ENCODE measurements around the gene SIL1.
"Not testable (repeated sequence)": the region's sequence is repeated elsewhere in the genome, so short reads cannot be mapped to it uniquely, and the experiment has no call there.

The SIL1 gene

DNA sequence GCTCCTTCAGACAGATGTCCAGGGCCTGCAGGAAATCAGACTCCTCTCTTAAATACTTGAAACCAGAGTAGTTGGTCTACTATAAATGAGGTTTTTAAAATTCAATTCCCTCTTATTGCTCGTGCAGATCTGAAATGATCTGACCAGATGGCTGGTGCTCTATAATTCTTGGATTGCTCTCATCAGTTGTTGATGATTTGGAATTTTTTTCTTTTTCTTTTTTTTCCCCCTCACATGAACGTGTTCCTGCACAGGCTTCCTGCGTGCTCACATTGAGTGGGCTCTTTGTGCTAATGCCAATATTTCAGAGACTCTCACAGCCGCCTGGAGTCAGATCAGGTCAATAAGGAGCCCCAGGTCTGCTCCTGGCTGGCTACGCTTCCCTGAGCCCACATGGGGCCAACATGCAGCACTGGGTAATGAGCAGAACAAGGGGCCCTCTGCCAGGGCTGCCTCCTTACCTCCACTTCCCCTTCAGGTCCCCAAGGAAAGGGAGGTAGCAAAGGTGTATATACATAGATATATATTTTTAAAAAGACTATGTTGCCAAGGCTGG is 82.0 kb downstream of the SIL1 start:
- in situ Hi-C loops (cut with MboI; ENCODE audit: low sequenced_read_pairs) = no loop called here

DNA sequence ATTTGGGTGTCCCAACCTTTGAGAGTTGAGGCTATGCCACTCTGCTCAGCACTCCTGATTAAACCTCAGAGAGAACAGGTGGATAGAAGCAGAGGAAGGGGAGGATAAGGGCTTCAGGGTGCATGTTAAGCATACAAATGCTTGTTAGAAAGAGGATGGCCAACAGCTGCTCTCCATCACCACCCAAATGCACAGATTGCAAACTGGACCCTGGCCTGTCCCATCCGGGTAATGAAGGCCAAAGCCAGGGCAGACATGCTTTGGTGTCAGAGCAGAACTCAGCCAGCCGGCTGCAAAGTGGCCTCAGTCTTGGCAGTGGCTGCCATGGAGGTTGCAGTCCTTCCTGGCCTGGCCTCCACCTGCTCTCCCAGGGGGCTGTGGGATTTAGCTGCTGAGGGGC is 84.3 kb downstream of the SIL1 start:
- in situ Hi-C loops (cut with MboI; ENCODE audit: low sequenced_read_pairs) = no loop called here

GRCh38 chr5:139112362-139112761 is 85.8 kb downstream of the SIL1 start:
- in situ Hi-C loops (cut with MboI; ENCODE audit: low sequenced_read_pairs) = not testable (repeated sequence)

DNA sequence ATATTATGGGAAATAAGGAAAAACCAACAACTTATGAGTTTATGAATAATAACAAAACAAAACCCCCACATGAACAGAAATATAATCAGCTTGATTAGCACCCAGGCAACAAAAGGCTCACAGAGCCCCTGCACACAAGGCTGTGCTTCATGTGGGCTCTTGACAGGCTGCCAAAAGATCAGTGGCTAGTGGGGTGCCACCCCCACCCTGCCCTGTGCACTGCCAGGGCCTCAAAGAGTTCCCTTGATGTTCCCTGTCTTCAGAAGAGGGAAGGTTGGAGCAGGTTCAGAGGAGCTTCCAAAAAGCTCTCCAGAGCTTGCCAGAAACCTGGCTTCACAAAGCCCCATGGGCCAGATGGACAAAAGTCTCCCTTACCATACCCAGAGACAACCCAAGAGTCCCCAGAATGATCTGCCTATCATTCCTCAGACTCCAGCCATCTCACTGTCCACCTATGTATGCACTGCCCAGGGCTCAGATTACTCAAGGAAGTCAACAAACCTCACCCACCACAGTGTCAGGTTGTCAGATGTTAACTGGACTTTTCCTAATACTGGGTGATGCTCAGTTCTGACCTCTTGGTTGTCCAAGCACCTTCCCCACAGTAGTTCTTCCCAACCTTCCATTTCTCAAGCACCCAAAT is 87.5 kb downstream of the SIL1 start:
- in situ Hi-C loops (cut with MboI; ENCODE audit: low sequenced_read_pairs) = no loop called here

GRCh38 chr5:139108063-139108824 is 89.9 kb downstream of the SIL1 start:
- in situ Hi-C loops (cut with MboI; ENCODE audit: low sequenced_read_pairs) = no loop called here

DNA sequence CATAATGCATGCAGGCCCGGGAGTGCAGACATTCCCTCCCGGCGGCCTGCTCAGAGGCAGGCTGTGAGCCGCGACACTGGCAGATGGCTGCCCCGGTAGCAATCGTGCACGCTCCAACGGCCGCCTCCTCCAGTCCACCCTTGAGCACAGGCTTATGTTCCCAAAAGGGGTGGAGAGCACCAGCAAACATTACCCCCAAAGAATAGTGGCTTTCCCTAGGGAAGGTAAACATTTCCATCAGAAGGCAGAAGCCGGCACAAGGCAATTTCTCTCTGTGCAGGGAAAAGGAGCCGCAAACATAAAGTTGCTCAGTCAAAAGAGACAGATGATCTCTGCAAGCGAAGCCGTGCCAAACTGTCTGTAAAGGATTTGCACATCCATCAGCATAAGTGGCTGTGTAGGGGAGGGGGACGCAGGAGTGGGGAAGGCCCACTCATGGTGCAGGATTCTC is 92.5 kb downstream of the SIL1 start:
- in situ Hi-C loops (cut with MboI; ENCODE audit: low sequenced_read_pairs) = no loop called here

DNA sequence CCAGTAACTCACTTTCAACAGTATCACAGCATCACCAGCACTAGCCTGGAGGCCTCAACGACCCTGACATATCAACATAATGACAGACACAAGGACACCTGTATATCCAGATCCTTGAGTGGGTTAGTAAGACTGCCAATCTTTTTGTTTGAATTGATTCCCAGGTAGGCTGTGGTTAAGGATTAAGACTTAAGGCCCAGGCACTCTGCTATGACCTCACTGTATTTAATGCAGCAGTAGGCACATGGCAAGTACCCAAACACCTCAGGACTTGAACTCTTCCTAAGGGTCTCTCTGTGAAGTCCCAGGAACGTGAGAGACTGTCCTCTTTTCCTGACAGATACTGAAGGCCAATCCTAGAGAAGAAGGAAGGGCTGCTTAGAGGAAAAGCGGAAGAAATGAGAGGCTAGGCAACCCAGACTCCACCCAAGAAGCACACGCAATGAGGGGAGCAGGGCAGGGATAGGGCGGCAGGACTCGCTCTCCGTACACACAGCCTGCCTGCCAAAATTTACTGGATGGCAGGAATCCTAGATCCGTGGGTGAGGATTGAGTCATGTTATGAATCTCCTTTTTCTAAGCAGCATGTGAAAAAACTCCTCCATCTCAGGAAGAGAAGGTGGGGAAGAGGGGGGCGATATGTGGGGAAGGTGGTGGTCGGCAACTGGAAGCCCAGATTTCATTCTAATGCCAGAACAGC is 93.4 kb downstream of the SIL1 start:
- in situ Hi-C loops (cut with MboI; ENCODE audit: low sequenced_read_pairs) = no loop called here

DNA sequence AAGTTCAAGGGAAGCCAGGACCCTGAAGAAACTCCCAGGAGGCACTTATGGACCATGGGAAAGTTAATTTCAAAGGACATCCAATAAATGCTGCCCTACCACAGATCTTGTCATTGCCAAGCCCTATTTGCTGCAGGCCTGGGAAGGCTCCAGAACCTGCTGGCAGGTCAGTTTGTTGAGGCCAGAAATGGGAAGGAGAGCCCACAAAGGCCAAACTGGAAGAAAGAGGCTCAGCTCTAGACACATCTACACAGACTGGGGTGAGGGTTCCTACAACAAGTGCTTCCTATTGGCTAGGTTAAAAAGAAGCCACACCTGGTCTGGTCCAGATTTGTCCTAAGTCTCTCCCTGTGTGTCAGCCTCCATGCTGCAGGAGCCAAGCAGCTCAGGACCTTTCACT is 94.4 kb downstream of the SIL1 start:
- in situ Hi-C loops (cut with MboI; ENCODE audit: low sequenced_read_pairs) = no loop called here

DNA sequence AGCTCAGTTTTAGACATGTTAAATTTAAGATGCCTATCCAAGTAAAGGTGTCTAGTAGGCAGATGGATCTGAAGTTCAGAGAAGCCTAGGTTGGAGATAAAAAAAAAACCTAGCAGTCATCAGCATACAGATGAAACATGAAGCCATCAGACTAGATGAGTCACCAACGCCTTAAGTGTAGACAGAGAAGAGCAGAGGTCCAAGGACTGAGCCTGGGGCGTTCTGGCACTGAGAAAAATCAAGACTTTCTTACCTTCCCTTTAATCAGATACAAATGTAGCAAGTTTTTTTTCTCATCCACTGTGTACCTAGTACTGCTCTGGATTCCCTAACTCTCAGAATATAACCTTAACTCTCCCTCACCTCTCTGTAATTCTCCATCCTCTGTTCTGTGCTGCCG is 97.3 kb downstream of the SIL1 start:
- in situ Hi-C loops (cut with MboI; ENCODE audit: low sequenced_read_pairs) = no loop called here

DNA sequence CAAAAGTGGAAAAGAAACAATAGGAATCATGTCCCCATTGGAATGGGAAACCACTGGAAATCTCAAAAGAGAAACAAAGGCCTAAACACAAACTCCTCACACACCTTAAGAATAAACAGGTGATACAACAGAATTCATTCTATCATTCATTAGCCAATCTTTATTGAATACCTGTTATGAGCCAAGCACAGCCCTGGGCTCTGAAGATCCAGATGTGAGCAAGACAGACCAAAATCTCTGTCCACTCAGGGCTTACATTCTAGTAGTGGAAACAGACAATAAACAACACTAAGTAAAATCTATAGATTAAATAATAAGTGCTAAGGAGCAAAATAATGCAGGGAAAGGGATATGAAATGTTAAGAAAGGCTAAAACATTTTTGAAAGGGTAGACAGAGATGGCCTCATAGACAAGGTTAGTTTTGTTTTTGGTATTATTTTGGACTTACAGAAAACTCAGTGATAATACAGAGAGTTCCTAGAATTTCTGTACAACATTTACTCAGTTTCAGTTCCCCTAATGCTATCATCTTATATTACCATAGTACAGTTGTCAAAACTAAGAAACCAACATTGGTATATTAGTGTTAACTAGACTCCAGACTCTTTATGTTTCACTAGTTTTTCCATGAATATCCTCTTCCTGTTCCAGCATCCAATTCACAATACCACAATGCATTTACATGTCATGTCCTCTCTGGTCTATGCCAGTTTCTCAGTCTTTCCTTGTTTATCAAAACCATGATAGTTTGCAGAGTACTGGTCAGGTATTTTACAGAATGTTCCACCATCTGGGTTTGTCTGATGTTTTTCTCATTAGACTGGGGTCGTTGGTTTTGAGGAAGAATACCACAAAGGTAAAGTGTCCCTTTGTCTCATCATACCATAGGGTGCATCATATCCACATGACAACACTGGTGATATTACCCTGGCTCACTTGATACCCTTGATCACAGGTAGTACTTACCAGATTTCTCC is 103.7 kb downstream of the SIL1 start:
- in situ Hi-C loops (cut with MboI; ENCODE audit: low sequenced_read_pairs) = no loop called here

DNA sequence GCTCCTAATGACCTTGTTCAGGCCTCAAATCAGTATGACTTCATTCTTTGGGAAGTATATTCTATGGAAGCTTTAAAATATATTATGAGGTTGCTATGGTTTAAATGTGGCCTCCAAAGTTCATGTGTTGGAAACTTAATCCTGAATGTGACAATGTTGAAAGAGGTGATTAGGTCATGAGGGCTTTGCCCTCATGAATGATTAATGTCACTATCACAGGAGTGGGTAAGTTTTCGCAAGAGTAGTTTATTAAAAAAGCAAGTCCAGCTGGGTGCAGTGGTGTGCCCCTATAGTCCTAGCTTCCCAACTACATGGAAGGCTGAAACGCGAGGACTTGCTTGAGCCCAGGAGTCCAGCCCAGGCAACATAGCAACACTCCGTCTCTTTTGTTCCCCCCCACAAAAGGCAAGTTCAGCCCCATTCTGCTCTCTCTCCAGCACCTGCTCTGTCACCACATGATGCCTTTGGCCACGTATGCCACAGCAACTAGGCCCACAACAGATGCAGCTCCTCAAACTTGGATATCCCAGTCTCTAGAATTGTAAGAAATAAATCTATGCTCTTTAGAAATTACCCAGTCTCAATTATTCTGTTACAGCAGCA is 105.3 kb downstream of the SIL1 start:
- in situ Hi-C loops (cut with MboI; ENCODE audit: low sequenced_read_pairs) = no loop called here

- in situ Hi-C loops (cut with MboI; ENCODE audit: low sequenced_read_pairs) = no loop called here
Measured at GRCh38 chr5:139091439-139092156, 106.6 kb downstream of the SIL1 start.

DNA sequence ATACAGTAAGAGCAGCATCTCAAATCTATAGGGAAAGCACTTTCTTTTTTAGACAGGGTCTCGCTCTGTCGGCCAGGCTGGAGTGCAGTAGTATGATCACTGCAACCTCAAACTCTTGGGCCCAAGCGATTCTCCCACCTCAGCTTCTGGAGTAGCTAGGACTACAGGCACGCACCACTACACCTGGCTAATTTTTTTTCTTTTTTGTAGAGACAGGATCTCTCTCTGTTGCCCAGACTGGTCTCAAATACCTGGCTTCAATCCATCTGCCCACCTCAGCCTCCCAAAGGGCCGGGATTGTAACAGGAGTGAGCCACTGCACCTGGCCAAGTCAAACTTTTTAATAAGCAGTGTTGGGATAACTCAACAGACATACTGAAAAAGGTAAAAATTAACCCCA is 107.6 kb downstream of the SIL1 start:
- in situ Hi-C loops (cut with MboI; ENCODE audit: low sequenced_read_pairs) = no loop called here

DNA sequence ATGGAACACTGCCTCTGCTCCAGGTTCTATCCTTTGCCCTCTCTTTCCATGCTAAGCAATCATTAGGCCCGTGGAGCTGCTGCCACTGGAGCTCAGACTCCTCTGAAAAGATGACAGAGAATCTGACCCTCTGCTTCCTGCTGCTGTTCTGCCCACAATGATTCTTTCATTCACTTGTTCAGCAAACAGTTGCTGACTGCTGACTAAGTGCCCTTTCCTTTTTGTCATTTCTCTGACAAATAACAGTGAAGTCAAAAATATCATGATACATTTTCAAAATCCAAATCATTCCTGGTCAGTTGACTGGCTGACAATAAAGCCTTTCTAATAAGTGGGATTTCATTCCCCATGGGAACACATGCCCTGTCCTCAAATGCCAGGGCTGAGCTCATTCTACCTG is 110.1 kb downstream of the SIL1 start:
- in situ Hi-C loops (cut with MboI; ENCODE audit: low sequenced_read_pairs) = no loop called here

DNA sequence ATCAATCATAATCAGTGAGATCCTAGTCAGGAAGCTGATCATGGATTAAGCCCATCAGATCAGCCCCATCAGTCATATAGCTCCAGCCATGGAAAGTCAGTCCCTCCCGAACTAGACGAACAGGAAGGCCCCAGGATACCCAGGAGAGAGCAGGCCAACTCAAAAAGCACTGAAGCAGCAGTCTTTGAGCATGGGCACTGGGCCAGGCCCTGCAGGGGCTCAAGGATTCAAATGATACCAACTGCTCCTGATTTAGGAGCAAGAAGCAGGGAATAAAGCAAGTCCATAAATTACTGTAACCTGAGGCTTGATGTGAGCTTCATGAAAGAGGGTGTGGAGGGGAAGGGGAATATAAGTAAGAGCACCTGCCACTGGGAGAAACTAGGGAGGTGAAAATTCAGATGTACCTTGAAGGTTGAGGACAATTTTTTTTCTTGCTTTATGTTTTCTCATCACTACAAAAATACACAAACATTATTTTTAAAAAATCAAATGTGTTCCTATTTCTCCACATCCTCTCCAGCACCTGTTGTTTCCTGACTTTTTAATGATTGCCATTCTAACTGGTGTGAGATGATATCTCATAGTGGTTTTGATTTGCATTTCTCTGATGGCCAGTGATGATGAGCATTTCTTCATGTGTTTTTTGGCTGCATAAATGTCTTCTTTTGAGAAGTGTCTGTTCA is 115.2 kb downstream of the SIL1 start:
- in situ Hi-C loops (cut with MboI; ENCODE audit: low sequenced_read_pairs) = no loop called here

DNA sequence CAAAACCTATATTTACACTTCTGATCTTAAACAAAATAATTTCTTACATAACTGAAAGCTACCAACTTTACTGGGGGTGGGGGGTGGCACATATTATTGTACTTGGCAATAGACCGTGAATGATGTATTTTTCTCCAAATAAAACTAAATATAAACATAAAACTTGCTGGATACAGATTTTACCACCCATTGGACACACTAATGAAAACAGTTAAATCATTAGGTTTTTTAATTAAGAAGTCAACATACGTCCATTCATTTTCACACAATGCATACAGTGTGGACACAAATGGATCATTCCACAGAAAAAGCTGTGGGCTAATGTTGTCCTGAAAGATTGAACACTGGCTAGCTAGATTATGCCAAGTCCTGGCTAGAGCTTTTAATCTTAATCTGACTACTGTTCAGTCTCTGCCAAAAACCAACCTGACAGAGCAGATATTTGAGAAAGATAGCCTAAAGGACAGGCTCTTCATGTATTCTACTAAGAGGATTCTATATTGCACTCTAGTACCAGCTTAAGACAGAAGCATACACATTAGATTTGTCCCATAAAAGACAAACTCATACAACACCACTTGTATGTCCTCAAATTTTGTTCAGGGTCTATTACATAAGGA is 118.1 kb downstream of the SIL1 start:
- in situ Hi-C loops (cut with MboI; ENCODE audit: low sequenced_read_pairs) = no loop called here

DNA sequence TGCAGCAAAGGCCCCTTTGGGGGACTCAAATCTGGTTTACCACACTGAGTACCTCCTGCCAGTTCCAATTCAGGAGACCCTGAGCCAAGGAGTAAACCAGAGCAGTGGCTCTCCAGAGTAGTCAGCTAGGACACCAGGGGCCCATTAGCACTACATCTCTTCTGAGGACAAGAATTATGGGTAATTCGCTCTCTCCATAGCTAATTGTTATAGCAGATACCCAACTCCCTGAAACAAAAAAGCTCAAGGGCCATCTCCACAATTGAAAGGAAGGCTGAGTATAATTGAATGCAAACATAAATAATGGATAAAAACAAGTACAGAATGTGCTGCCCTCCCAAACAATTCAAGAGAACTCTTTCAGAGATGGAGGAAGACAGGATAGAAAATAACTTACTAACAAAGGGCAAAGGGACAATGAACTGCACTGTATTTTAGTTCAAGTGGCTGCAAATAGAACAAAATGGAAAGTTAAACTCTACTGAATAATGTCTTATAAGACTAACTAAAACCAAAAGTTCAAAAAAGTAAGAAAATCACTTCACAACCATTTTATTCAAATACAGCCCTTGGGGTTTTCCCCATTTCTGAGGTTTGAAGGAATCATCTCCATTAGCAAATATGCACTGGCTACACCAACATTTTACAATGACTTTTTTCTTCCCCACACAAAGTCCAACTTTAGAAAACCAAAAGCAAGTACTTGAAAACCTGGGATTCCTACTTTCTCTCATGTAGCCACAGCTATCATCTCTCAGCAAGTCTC is 118.8 kb downstream of the SIL1 start:
- in situ Hi-C loops (cut with MboI; ENCODE audit: low sequenced_read_pairs) = no loop called here

DNA sequence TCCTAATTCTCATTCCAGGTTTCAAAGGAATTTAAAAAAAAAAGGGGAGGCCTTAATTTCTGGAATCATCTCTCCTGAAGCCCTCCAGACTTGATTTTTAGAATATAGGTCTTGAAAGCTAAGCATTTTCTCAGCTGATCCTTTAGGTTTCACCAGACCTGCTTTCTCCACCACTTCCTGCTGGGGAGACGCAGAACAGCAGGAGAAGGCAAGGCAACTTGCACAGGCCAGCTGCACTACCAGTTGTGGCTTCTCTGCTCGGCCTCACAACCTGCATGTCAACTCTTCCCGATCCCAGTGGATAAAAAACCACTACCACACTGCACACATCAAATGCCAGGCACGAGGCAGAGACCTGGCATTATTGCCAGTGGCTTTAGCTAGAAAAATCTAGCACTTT is 119.8 kb downstream of the SIL1 start:
- in situ Hi-C loops (cut with MboI; ENCODE audit: low sequenced_read_pairs) = no loop called here

Measured in HL-60/S4 treated with phorbol 12-myristate 13-acetate at 8.2 ng/mL for 4 days and 3 days (cell line).